ENCODE results near the gene ZBTB22.
A peak's percentile ranks its signal among the peaks of the same experiment; 100 is the strongest.

- TF ChIP-seq CTCF (IDR thresholded peaks at IDR 0.05): peak; percentile 69
- TF ChIP-seq EZH2 (IDR thresholded peaks at IDR 0.05; ENCODE audit: borderline replicate concordance, insufficient read depth, low read depth, low read length, poor library complexity, severe bottlenecking): no peak
These were observed 18.2 kb downstream of the ZBTB22 start for GRCh38 chr6:33299237-33299944.
